NCI-H128 (cell line): ENCODE measurements around the gene RAB29.
A peak's percentile ranks its signal among the peaks of the same experiment; 100 is the strongest.

Source experiments
- DNase-seq: peaks from one replicate; lab custom pipeline; 2025; ENCODE audit not compliant: unreplicated experiment; lab: John Stamatoyannopoulos, UW

Gene RAB29

DNA sequence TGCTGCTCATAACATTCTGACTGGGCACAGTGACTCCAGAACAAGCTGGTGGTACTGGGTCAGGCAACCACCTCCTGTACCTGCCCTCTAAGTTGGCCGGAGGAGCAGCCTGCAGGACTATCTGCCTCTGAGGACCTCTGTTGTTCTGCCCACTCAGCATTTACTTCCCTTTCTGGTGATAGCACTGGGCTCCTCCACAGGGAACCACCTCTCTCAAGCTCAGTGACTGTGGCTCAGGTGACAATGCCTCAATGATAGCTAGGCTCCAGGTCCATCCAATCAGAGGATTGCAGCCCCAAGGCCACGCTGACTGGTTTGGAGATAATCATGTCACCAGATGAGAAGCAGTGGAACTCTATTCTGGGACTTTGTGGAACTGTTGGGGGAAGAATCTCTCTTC lies 21.9 kb upstream of the RAB29 start:
- DNase-seq = no peak

DNA sequence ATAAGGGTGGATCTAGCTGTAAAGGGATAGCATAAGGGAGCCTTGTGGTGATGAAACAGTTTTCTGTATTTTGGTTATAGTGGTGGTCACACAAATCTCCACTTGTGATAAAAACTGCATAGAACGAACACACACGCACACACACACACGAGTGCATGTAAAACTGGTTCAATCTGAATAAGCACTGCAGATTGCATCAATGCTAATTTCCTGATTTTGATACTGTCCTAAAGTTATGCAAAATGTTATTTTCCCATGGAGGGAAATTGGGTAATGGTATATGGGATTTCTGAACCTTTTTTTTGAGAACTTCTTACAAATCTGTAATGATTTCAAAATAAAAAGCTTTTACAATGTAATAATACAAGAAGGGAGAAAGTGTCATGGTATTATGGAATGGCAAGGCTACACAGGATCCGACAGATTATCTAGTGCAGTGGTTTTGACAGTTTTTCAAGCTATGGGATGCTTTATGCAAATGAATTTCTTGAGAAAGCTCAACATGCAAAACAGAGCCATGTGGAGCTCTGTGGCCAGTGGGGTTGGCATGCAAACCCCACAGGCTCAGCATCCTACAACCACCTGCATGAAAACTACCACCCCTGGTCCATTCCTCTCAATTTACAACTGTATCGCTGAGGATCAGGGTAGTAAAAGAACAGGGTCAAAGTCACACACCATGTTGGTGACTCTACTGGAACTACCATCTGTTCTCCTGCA lies 18.9 kb upstream of the RAB29 start:
- no peak for DNase-seq

DNA sequence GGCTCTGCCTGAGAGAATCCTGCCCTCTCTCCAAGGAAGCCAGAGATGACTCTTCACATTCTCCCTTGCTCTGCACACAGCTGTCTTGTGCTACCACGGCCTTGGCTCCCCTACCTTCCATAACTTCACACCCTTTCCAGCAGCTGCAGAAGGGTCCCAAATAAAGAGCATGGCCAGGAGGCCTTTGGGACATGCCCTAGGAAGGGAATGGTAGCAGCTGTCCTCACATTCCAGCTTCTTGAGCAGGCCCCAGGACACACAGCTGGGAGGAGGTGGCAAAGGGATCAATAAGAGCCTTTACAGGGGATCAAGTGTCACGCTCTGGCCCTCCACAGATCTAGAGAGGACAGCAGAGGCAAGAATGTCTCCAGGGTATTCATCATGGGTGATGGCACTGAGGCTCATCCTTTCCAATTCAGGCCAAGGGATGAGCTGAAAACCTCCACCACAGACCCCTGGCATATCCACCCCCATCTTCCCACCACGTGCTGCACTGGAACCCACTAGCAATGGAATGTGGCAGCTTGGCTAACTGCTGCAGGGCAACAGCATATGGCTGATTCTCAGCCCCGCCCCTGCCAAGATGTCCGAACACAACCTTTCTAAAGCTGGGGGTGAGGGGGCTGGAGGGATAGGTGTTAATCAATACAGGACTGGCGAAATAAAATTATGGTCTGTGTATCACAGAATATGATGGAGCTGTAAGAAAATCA lies 17.8 kb upstream of the RAB29 start:
- DNase-seq = no peak

DNA sequence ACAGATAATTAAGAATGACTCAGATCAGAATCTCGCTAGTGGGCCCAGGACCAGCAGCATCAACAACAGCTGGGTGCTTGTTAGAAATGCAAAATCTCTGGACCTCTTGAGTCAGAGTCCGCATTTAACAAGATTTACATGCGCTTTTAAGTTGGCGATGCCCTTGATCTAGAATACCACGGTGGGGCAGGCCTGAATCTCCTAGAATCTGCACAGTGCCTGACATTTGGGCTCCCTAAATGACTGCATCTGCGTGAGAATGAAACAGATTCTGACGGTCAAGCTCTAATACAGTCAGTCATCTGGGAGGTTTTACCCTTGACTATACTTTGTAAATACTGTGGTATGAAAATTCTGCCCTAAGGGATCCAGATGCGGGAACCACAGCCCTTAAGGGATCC lies 17.2 kb upstream of the RAB29 start:
- no peak for DNase-seq

DNA sequence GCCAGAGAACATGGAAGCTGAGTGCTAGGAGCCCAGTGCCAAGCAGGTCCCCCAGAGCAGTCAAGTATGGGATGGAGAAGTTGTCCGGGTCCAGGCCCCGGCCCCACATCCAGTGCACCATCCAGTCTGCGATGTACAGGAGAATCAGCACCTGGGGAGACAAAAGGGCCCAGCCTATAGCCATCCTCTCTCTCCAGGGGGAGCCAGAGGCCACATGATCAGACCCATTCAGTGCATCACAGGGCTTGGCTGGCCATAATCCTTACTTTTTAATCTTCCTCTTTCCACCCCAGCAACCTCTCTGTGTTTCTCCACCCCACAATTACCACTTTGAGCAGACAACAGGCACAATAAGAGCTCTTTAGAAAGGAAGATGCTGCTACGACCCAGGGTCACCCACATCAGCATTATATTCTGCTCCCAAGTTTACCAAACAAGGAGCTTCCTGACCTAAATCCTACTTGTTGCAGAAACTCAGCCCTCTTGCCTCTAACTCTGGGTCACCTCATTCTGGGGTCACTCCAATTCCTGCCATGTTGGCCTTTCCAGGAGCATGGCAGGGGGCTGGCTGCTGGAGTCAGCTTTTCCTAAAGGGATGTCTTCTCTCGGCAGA lies 16.4 kb upstream of the RAB29 start:
- peak; percentile 23 for DNase-seq

DNA sequence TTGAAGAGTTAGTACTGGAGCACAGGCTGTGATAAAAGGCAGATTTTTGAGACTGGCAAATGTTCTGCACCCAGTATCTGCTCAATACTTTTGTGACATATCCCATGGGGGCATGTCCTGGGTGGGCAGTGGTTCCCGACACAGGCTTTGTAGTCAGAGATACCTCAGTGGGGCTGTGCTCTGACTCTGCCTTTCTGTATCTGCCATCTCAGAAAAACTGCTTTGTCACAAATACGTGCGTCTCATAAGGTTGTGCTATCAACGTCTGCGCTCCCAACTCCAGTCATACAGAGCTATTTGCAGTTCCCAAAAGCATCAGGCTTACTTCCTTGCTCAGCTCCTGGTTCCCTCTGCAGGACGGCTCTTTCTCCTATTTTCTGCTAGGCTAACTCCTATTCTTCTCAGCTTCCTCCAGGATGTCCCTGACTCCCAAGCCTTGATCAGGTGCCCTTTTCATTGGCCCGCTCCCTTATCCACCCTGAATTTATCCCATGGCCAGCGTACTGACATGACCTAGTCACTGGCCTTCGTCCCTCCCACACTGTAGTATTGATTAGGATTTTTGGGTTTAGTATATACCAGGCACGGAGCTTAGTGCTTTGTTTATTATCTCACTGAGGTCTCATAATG lies 12.1 kb upstream of the RAB29 start:
- DNase-seq = no peak

DNA sequence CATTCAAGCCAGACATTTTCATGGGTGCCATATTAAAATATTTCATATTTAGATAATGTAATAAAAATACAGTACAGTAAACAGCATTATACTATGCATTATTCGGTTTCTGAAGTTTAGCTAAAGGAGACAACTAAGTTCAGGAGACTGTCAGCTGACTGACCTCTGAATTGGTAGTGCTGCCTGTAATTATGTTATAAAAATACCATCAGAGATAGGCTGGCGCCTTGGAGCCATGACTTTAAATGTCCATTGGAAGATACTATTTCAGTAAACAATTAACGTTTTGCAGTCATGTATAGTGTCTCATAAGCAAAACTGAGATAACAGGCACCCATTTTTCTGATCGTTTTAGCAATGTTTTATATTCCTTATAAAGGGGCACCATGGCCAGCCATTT lies 11.3 kb upstream of the RAB29 start:
- no peak for DNase-seq

DNA sequence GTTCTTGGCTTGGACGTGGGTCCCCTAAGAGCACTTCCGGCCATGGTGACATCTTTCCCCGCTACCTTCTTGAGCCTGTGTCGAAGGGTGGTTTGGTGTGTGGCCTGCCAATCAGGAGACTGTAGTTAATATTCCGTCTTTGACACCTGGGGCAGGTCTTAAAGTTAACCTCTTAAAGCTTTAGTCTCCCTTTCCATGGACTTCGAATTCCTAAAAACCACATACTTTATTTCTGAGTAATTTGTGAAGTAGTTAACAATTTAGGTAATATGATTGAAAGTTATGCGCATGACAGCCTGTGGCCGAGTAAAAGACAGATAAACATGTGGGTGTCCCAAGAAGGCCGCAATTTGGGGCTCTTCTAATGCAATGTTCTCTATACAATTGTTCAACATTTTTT lies 10.2 kb upstream of the RAB29 start:
- no peak for DNase-seq

DNA sequence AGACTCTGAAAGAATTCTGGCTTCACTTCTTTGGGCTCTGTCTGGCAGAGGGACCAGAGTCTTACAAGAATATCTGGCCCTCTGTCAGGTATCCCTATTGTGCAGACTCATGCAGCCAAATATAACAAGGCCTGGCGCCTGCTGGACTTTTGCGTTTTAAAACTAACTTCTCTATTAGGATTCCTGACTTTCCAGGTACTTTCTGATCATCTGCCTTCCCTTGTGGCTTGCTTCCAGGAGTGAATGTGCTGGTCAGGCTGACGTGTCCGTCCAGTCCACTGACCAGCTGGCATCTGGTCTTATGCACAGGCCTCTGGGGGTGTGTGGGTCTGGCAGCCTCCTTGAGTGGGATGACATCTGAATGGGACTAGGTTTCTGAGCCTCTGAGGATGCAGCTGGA lies 8.6 kb upstream of the RAB29 start:
- DNase-seq = no peak

DNA sequence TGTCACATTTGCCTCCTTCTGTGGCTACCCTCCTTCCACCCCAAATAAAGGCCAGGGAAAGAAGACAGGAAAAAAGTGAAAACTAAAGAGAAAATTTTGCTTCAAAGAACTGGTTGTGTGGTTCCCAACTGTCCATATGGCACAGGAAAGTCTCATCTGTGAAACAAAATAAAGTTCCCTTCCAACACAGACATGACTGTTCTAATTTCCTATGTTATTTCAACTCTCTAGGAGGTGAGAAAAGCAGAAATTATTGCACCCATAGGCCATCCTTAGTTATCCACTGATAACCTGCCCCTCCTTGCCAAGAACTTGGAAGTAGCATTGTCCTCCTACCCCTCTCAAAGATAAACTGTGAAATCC lies 8.1 kb upstream of the RAB29 start:
- DNase-seq = no peak

DNA sequence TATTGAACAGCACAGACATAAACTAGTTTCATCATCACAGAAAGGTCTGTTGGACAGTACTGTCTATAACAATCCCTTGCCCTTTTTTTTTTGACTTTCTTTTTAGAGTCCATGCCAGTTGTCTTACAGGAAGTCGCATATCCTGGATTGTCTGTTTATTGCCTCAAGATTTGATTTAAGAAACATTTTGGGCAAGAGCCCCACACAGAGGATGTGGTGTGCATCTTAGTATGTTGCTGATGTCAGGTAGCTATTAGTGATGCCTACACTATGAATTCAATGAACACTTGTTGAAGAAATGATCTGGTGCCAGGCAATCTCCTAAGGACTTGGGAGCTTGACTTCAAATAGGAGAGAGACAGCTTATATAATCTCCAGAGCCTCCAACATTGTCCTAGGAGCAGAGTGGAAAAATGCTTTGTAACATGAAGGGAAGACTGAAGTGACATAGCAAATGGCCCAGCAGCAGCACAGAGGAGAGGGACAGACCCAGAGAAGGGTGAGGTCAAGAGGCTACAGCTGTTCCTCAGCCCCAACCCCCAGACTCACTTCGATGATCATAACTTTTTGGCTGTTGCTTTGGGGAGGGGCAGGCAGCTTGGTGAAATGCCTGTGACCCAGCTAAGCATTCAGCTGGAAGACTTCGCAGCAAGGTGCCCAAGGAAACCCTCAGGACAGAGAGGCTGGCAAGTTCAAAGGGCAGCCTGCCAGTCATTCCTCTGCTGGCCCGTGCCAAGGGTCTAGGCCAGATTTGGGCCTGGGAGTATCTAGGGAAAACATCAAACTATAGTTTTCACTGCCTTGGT lies 7.5 kb upstream of the RAB29 start:
- no peak for DNase-seq

DNA sequence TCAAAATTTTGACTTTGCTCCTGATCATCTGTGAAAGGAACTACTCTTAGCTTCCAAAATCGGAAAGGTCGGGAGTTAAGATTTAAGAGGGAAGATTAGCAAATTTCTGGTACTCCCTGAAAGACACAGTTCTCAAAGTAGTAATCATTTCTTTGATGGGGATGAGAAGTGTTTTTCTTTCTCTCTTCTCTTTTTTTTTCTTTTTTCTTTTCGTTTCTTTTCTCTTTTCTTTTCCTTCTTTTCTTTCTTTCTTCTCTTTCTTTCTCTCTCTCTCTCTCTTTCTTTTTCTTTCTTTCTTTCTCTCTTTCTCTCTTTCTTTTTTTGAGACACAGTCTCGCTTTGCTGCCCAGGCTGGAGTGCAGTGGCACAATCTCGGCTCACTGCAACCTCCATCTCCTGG lies 5.1 kb upstream of the RAB29 start:
- DNase-seq = no peak

DNA sequence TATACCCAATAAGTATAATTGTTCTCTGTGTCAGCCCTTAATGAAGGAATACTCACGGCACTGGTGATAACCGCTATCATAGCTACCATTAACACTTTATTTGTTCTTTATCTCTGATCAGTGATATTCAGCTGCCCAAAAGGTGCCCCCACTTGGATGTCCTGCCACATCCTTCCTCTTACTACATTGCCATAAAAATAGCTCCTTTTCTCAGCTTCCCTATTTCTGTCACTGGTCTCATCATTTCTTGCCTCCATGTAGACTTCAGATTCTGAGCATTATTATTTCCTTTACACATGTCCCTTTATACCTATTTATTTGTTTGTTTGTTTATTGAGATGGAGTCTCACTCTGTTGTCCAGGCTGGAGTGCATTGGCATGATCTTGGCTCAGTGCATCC lies 2.7 kb upstream of the RAB29 start:
- no peak for DNase-seq

DNA sequence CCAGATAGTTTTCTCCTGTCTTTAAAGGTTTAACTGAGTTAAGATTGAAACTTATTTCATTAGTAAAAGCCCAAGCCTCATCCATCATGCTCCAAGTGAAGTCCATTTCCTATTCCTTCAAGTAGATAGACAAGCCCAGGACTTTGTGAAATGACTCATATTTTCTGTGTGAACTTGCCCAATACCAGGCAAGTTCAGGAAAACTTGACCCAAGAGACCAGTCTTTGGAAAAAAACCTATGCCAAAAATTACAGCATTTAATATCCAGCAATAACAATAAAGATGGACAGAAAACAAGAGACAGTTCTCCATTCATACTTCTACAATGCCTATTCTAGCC lies 405 bp upstream of the RAB29 start:
- no peak for DNase-seq

DNA sequence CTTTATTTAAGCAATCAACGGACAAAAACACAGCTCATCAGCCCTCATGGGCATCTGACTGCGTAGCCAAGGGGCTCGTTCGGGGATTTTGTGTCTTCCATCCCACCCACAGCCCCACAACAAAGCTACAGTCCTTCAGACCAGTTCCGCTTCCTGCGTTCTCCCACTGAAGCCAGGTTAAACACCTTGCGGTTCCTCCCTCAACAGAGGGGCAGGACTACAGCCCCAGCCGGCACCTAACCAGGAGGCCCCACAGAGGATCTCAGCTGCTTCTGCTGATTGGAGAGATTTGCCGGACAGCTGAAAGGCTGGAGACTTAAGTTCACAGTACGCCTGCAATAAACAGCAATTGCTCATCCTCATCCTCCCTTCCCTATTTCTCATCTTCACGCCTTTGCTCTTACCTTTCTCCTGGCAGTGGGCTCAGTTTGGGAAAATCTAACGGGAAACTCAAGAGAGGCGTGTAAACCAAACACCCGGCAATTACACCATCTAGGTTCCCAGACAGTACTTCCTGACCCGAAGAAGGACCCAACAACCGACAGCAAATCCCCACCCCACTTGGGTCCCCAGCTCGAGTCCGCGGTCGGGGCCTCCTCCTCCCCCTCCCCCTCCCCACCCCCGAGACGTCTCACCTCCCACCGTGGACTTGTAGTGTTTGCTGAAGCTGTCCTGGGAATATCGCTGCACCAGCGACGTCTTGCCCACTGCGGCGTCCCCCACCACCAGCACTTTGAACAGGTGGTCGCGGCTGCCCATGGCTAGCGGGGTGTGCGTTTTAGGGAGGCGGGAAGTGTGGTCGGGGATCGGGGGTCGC lies 876 bp downstream of the RAB29 start:
- no peak for DNase-seq

DNA sequence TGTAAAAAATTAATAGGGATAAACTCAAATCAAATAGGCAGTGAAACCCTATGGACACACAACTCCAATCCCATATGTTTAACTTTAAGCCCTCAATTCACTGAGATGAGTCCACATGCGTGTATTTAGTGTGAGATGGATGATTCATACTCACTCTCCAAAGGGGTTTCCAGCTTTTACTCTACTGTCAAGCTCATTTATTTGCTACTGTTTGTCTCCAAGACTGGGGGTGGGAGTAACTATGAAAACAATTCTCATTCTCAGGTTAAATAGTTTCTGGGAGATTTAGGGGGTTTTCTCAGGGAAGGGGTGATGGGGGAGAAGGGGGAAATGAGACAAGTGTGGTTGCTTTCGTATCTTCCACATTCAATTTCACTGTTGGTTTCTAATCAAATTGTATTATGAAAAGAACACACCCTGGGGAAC lies 2.7 kb downstream of the RAB29 start:
- DNase-seq = no peak

DNA sequence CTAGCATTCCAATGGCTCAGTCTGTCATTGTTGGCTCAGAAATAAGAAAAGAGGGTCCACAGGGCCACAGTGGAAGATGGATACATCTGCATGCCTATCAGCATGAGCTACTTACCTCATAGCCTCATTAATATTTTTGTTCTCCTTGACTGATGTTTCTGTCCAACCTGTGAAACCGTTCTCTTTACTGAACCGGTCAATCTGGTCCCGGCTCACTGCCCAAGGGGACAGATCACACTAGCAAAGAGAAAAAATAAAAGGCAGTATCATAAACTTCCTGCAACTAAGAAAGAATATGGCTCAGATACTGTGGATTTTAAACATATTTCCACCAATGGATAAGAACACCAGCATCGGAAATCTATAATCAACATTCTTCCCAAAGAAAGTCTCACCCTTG lies 4.7 kb downstream of the RAB29 start:
- DNase-seq = no peak

DNA sequence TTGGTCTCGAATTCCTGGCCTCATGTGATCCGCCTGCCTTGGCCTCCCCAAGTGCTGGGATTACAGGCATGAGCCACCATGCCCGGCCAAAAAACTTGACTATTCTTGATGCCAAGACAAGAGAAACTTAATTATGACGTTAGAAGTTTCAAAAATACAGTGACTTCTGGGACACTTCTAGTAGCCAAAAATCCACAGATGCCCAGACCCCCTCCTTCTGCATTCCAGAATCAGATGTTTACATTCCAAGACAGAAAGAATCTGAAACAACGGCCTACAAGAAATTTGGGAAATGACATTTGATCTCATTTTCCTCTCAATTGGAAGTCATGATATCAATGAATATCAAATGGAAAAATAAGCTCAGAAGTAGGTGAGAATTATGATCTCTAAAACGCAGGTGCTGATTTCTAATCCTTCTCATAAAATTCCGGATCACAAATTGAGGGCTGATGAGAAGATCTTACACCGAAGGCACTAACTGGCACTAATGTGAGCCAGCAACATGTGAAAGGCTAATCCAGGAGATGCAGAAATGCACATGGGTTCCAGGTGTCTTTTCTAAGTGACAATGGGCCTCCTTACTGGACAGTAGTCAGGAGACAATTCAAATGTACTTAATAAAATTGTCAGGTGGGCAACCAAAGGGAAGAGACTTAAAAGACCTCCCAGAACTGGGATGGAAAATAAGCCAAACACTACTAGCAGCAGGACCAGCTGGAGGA lies 5.5 kb downstream of the RAB29 start:
- DNase-seq = no peak

DNA sequence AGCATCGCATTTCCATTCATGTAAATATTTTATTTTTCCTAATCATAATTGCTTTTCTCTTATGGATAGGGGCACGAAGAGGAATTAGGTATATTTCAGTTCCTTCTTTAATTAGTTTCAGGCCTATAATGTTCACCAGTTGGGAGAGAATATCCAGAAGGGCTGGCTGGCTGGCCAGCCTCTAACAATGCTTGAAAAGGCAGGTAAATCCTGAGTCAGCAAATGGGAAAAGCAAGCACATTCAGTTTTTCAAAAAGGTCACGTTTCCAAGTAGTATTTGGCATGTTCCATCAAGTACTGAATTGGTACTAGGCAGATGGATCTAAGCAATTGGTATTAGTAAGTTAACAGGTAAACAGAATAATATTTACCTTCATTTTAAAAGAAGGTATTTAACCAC lies 8.0 kb downstream of the RAB29 start:
- no peak for DNase-seq

DNA sequence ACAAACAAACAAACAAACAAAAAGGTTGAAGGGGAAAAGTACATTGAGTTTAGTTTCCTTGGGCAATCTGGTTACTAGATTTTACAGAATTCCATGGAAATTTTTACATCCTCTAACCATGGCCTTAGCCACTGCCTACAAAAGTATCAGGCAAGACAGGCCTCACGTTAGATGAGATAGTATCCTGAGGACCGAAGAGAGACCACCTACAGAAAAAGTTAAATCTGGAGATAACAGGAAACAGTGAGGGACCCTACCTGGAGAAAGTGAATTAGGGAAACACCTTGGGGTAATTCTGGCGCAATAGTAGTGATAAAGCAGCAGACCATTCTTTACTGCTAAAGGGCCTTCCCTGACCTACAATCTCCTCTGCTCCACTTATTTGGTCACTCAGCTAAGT lies 8.7 kb downstream of the RAB29 start:
- DNase-seq = no peak
